GM19035 (cell line): Measurements from ENCODE around the gene FXR2.

Source experiments
- ATAC-seq: cut with Tn5 transposase; IDR thresholded peaks from one replicate; pipeline ENCODE4 v1.9.1; 2021; ENCODE audit not compliant: unreplicated experiment

Gene FXR2

DNA sequence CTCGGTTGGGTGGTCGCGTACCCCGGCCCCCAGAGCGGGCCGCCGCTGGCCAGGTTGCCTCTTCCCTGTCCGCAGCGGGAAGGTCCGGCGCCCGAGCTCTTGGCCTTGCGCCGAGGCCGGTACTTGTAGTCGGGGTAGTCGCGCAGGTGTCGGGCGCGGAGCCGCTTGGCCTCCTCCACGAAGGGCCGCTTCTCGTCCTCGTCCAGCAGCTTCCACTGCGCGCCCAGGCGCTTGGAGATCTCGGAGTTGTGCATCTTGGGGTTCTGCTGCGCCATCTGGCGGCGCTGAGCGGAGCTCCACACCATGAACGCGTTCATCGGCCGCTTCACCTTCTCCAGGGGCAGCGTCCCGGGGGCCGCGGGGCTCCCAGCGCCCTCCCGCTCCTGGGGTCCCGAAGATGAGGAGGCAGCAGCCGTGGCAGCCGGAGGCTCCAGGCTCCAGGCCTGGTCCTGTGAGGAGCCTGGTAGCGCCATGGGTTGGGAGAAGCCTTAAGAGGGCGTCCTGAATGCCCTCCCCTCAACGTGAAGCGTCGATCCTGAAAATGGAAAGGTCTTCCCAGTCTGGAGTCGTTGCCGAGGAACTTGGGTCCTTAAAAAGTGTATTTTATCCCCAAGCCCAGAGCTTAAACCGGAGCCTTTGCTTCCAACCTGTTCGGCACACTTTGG lies 25.4 kb downstream of the FXR2 start:
- ATAC-seq = no peak

- ATAC-seq = no peak
Measured at GRCh38 chr17:7588553-7589203, 26.0 kb downstream of the FXR2 start.

- no peak for ATAC-seq
Measured at GRCh38 chr17:7587420-7588151, 27.1 kb downstream of the FXR2 start.

DNA sequence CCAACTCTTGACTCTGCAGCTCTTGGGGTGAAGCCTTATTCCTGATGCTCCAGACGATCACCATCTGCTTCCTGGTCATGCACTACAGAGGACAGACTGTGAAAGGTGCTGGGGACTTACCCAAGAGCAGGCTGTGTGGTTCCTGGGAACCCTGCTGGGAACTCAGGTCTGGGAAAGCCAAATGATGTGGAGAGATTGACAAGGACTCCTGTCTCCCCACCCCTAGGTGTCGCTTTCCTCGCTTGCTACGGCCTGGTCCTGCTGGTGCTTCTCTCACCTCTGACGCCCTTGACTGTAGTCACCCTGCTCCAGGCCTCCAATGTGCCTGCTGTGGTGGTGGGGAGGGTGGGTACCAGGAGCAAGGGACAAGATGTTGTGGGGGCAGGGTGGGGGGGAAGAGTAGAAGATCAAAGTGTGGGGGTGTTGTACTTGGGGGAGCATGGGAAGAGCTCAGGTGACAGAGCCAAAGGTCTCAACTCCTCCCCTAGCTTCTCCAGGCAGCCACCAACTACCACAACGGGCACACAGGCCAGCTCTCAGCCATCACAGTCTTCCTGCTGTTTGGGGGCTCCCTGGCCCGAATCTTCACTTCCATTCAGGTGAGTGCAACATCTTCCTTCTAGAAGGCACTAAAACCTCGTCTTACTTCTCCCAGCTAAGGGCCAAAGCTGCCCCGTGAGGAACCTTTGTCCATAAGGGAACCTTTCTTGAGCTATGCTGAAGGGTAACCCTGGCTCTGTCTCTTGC lies 27.9 kb downstream of the FXR2 start:
- no peak for ATAC-seq

GRCh38 chr17:7583253-7584109 lies 31.2 kb downstream of the FXR2 start, which contains the start of gene MPDU1:
TSS of gene MPDU1 (plus strand) at chr17:7583852. CDS start at chr17:7583863, 11 bp downstream.
- ATAC-seq = peak; percentile 77

- no peak for ATAC-seq
Measured at GRCh38 chr17:7582396-7583252, 32.1 kb downstream of the FXR2 start.

DNA sequence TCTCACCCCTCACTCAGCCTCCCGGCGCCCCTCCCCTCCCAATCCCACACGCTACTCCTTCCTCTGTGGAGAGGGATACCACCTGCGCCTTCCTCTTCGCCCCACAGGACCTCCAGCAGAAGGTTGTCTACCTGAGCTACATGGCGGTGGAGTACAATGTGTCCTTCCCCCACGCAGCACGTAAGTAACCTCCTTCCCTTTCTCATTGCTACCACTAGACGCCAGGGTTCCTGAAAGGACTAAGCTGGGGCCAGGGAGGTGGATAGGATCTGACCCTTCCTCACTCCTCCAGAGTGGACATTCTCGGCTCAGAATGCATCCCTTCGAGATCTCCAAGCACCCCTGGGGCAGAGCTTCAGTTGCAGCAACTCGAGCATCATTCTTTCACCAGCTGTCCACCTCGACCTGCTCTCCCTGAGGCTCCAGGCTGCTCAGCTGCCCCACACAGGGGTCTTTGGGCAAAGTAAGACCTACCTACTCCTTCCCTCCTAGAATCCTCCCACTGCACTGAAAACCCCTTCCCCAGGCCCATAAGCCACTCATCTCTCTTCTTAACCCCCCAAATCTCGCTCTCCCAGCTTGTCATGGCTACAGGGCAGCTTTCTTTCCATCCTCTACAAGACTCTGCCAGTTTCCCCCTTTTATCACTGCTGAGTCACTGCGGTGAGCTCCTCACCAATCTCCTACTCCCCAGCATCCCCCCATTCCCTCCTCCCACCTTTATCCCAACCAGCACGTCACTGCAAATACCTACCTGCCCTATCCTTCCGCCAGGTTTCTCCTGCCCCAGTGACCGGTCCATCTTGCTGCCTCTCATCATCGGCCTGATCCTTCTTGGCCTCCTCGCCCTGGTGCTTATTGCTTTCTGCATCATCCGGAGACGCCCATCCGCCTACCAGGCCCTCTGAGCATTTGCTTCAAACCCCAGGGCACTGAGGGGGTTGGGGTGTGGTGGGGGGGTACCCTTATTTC lies 33.8 kb downstream of the FXR2 start:
- ATAC-seq = no peak

- ATAC-seq = no peak
Measured at GRCh38 chr17:7579834-7580603, 34.7 kb downstream of the FXR2 start.

- peak; percentile 26 for ATAC-seq
Measured at GRCh38 chr17:7579001-7579833, 35.5 kb downstream of the FXR2 start, which contains the start of gene CD68. TSS of gene CD68 (plus strand) at chr17:7579638. CDS start at chr17:7579678, 40 bp downstream.

DNA sequence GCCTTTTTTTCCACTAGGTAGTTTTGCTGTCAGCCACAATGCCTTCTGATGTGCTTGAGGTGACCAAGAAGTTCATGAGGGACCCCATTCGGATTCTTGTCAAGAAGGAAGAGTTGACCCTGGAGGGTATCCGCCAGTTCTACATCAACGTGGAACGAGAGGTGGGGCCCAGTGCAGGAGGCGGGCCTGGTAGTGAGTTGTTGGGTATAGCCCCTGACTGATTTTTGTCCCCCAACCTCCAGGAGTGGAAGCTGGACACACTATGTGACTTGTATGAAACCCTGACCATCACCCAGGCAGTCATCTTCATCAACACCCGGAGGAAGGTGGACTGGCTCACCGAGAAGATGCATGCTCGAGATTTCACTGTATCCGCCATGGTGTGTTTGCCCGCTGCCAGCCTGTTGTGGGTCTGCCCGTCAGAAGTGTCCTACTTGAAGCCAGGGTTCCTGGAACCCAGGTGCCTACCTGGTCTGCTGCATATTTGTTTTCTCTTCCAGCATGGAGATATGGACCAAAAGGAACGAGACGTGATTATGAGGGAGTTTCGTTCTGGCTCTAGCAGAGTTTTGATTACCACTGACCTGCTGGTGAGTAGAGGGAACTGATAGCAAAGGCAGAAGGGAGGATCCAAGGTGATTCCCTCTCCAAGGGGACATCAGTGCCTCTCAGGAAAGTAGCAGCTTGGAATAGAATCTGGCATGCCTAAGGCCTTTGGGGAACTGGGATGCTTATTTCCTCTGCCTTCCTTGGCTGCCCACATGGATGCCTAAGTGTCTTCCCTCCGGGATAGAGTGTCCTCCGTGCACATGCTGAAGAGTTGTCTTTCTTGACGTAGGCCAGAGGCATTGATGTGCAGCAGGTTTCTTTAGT lies 37.1 kb downstream of the FXR2 start:
- ATAC-seq = no peak

DNA sequence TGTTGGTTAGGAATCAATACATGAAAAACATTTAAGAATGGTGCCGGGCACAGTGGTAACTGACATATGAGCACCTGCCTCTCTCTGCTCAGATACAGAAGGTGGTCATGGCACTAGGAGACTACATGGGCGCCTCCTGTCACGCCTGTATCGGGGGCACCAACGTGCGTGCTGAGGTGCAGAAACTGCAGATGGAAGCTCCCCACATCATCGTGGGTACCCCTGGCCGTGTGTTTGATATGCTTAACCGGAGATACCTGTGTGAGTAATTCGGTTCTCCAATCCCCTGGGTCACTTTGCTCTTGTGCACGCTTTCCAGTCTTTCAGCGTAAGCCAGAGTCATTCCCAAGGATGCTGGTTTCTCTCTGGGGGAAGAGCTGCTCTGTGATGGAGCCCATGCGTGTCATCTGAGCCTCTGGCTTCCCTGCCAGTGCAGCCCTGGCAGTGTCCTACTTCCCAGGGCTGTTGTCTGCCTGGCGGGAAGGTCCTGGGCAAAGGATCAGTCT lies 38.2 kb downstream of the FXR2 start:
- ATAC-seq = no peak

DNA sequence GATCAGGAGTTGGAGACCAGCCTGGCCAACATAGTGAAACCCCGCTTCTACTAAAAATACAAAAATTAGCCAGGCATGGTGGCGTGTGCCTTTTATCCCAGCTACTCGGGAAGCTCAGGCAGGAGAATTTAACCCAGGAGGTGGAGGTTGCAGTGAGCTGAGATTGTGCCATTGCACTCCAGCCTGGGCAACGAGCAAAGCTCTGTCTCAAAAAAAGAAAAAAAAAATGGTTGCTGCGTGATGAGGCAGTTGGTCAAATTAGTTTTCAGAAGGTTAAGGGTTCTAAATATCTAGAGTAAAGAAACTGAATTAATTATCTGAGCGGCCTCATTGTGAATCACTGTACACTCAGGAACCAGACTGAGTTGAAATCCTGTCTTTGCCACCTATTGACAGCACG lies 38.7 kb downstream of the FXR2 start:
- ATAC-seq = no peak

- no peak for ATAC-seq
Measured at GRCh38 chr17:7575481-7575883, 39.2 kb downstream of the FXR2 start.

GRCh38 chr17:7574176-7574953 lies 40.3 kb downstream of the FXR2 start:
- no peak for ATAC-seq
